Keratinocyte (primary cell): ENCODE results near the gene CD226.

Experiments used
- EZH2 ChIP-seq: IDR thresholded peaks from one replicate; pipeline ENCODE4 v1.6.1; 2012; ENCODE audit warnings: inconsistent platforms, mild to moderate bottlenecking, low read length, moderate library complexity
- TF ChIP-seq, protein P1 (sequence below), 3 experiments: IDR thresholded peaks in 1 of 3; conservative IDR thresholded peaks in 1 of 3; optimal IDR thresholded peaks in 1 of 3; 2 replicates in 2 of 3; 3 replicates in 1 of 3; pipeline versions ENCODE3 to v1.5.1; 2011; ENCODE audit warnings: low read length in 3 of 3, mild to moderate bottlenecking in 3 of 3, moderate library complexity in 2 of 3, control low read depth in 1 of 3, inconsistent platforms in 1 of 3; ENCODE audit not compliant: insufficient read depth in 2 of 3; ENCODE audit errors: extremely low read depth in 1 of 3

DNA sequence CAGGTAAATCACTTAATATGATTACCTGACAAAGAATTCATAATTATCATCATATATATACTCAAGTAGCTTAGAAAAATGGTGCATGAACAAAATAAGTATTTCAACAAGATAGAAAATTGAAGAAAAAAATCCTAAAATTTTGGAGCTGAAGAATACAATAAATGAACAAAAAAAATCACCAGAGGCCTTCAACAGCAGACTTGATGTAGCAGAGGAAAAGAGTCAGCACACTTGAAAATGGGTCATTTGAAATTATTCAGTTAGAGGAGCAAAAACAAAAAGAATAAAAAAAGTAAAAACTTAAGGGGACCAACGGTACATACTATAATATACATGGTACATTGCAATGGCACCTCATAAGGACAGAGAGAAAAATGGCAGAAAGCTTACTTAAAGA lies 40.2 kb upstream of the CD226 start:
- TF ChIP-seq, protein P1, sequence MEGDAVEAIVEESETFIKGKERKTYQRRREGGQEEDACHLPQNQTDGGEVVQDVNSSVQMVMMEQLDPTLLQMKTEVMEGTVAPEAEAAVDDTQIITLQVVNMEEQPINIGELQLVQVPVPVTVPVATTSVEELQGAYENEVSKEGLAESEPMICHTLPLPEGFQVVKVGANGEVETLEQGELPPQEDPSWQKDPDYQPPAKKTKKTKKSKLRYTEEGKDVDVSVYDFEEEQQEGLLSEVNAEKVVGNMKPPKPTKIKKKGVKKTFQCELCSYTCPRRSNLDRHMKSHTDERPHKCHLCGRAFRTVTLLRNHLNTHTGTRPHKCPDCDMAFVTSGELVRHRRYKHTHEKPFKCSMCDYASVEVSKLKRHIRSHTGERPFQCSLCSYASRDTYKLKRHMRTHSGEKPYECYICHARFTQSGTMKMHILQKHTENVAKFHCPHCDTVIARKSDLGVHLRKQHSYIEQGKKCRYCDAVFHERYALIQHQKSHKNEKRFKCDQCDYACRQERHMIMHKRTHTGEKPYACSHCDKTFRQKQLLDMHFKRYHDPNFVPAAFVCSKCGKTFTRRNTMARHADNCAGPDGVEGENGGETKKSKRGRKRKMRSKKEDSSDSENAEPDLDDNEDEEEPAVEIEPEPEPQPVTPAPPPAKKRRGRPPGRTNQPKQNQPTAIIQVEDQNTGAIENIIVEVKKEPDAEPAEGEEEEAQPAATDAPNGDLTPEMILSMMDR (optimal IDR thresholded peaks at IDR 0.05 in 1 of 3, IDR thresholded peaks at IDR 0.05 in 1 of 3, conservative IDR thresholded peaks at IDR 0.05 in 1 of 3; ENCODE audit: extremely low read depth in 1 of 3, insufficient read depth in 2 of 3, low read length in 3 of 3) = no peak
- no peak for TF ChIP-seq EZH2
